Measurements from ENCODE around the gene THOP1.

Gene THOP1

DNA sequence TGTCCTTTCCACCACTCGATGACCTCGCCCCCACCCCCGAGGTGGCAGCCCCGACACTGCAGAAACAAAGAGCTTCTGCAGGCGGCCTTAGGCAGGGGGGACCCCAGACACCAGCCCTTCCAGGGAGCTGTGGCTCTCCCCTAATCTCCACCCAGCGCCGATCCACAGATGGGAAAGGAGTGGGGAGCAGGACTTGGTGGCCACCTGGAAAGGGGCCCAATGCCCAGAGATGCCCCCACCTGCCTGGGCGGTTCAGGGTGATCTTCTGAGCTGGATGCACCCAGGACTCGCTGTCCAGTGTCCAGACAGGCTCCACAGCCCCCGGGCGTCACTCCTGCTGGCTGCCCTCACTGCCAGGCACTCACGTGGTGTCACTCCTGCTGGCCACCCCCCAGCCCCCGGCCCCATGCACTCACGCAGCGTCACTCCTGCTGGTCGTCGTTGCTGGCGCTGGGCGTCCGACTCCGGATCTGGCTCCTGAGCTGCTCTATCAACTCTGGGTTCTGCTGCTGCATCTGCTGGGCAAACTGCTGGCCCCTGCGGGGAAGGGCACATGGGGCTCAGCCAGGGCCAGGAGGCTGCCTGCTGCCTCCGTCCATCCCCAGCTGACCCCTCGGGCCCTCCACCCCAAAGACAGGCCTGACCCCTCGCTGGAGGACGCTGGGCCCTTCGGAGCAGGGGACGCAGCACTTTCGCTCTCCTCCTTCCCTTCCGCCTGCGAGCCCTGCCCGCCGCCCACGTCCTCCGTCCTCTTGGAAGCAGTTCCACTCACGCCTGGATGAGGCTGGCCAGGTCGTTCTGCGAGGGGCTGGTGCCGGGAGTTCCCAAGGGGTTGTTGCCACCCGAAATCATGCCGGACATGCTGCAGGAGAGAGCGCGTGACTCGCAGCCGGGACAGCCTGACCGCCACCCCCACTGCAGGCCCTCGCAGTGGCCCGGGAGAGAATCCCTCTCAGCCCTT, 28.1 kb upstream of the THOP1 start:
- Mint-ChIP-seq H3K36me3 (ENCODE audit: insufficient read depth) (peaks cover 29% of the 10 kb centered on the region), H3K27ac (no peak overlapping the region), H3K9me3 (no peaks in the 10 kb centered on the region)

DNA sequence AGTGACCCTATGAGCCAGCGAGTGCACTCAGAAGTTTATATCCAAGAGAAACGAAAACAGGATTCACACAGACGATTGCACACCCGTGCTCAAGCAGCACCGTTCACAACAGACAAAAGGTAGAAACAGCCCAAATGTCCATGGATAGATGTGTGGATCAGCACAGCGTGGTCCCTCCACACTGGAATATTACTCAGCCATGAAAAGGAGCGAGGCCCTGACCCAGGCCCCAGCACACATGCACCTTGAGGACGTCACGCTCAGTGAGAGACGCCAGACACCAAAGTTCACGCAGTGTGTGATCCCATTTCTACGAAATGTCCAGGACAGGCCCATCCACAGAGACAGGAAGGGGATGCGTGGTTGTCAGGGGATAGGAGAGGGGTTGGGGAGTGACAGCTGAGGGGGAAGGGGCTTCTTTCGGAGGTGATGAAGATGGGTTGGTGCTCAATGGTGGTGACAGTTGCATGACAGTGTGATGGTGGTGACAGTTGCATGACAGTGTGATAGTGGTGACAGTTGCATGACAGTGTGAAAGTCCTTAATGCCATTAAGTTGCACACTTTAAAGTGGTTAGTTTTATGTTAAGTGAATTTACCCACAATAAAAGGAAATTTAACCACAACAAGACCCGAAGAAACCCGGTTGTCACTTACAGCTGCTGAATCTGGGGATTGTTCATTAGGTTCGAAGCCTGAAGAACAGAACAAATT, 26.5 kb upstream of the THOP1 start:
- H3K9me3 Mint-ChIP-seq, result no peaks in the 10 kb centered on the region
- peaks cover 43% of the 10 kb centered on the region for H3K36me3 Mint-ChIP-seq (ENCODE audit: insufficient read depth)
- H3K4me3 Mint-ChIP-seq, result no peak overlapping the region
- H3K4me1 Mint-ChIP-seq (ENCODE audit: low read depth in 2 of 2), result peaks cover 3 to 8% of the 10 kb centered on the region in 2 donors
- peak; percentile 63 for ATAC-seq (replicated peaks)
- no peaks in the 10 kb centered on the region for H3K27me3 Mint-ChIP-seq
- no peak for DNase-seq
- peak overlapping the region in 1 of 2 donors; percentile 49 for H3K27ac Mint-ChIP-seq

More for the DNA sequence above, 28.1 kb upstream of the THOP1 start:
- Mint-ChIP-seq H3K4me1 (ENCODE audit: low read depth in 2 of 2) (peaks cover 3 to 8% of the 10 kb centered on the region in 2 donors), H3K27me3 (no peaks in the 10 kb centered on the region), H3K4me3 (no peak overlapping the region)
- ATAC-seq (replicated peaks) (no peak), DNase-seq (no peak)

DNA sequence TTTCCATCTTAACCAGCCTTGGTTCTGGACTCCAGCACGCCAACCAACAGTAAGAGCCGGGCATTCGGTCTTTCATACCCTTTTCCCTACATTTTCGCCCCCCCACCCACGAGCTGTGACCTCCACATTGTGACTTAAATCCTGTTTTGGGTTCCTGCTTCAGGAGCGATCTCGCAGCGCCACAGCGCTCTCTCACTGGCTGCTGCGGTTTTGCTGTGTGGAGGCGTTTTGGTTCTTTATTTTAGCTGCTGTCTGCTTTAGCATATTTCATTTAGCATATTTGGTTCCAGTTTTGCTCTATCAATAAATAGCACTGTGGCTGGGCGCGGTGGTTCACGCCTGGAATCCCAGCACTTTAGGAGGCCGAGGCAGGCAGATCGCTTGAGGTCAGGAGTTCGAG, 25.9 kb upstream of the THOP1 start:
- Mint-ChIP-seq H3K4me3 (no peak overlapping the region), H3K27me3 (no peaks in the 10 kb centered on the region), H3K27ac (peak overlapping the region in 1 of 2 donors; percentile 49), H3K36me3 (ENCODE audit: insufficient read depth) (peaks cover 48% of the 10 kb centered on the region), H3K9me3 (no peaks in the 10 kb centered on the region), H3K4me1 (ENCODE audit: low read depth in 2 of 2) (peaks cover 3 to 8% of the 10 kb centered on the region in 2 donors)
- ATAC-seq (replicated peaks) (peak; percentile 29), DNase-seq (no peak)

DNA sequence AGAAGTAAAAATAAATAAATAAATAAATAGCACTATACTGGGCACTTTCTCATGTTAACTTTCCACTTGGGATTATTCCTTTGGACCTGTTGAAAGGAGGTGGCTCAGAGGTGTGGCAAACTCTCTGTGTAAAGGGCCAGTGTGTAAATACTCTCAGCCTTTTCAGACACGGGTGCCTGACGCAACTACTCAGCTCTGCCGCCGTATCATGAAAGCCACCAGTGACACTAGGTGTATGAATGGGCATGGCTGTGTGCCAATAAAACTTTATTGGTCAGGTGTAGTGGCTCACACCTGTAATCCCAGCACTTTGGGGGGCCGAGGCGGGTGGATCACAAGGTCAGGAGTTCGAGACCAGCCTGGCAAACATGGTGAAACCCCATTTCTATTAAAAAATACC, 25.3 kb upstream of the THOP1 start:
- H3K4me1 Mint-ChIP-seq (ENCODE audit: low read depth in 2 of 2), result peaks cover 3 to 8% of the 10 kb centered on the region in 2 donors
- no peak overlapping the region for H3K4me3 Mint-ChIP-seq
- H3K27me3 Mint-ChIP-seq, result no peaks in the 10 kb centered on the region
- no peak for ATAC-seq (replicated peaks)
- H3K27ac Mint-ChIP-seq, result no peak overlapping the region
- H3K36me3 Mint-ChIP-seq (ENCODE audit: insufficient read depth), result peaks cover 51% of the 10 kb centered on the region
- no peaks in the 10 kb centered on the region for H3K9me3 Mint-ChIP-seq
- DNase-seq, result no peak

DNA sequence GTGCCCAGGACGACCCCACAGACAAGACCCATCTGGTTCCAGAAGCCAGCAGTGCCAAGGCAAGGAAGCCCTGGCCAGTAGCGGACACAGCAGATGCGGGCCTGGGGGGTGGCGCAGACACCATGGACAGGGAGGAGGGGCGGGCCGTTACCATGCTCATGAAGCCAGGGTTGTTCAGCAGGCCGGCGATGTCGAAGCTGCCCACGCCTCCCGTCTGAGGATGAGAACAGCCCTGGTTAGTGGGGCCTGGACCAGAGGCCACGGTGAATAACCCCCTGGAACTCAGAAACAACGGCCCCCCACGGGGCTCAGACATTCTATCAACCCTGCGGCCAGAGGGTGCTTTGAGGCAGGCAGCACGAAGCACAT, 24.0 kb upstream of the THOP1 start:
- Mint-ChIP-seq H3K4me3 (no peak overlapping the region), H3K36me3 (ENCODE audit: insufficient read depth) (peaks cover 58% of the 10 kb centered on the region), H3K27me3 (no peaks in the 10 kb centered on the region), H3K27ac (no peak overlapping the region), H3K9me3 (no peaks in the 10 kb centered on the region), H3K4me1 (ENCODE audit: low read depth in 2 of 2) (peaks cover 3 to 8% of the 10 kb centered on the region in 2 donors)
- DNase-seq, result no peak
- ATAC-seq (replicated peaks), result no peak

DNA sequence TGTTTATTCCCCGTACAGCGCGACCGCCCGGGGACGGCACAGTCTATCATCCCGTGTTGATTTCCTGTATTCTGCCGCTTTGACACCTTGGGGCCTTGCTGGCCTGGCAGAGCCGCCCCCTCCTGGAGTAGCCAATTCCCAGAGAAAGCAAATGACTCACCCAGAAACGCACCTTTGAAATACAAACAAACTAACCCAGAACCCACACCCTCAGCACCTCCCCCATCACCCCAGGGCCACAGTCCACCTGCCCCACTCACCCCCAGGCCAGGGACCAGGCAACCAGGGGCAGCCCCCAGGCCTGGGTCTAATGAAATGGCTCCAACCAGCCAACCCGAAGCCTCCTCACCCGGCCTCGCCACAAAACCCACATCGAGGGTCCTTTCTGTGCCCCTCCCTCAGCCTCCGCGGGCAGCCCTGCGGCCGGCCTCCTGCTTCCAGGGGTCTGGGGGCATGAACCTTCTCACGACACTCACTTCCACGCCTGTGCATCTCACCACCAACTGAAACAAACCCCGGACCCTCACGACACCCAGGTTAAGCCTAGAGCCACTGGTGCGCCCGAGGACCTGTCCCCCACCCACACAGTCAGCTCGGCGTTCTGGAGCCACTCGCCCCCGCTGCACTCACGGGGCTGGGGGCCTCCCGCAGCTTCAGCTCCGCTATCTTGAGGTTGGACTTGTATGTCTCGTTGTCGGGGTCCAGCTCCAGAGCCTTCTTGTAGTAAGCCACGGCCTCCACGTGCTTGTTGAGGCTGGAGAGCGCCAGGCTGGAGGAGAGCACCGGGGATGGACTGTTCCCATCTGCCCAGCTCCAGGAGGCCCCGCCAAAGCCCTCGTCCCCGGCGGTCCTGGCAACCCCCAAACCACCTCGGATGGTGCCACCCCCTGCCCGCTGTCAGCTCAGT, 23.2 kb upstream of the THOP1 start:
- no peak for DNase-seq
- H3K9me3 Mint-ChIP-seq, result no peaks in the 10 kb centered on the region
- H3K4me3 Mint-ChIP-seq, result no peak overlapping the region
- no peak overlapping the region for H3K27ac Mint-ChIP-seq
- no peaks in the 10 kb centered on the region for H3K27me3 Mint-ChIP-seq
- peaks cover 60% of the 10 kb centered on the region for H3K36me3 Mint-ChIP-seq (ENCODE audit: insufficient read depth)
- H3K4me1 Mint-ChIP-seq (ENCODE audit: low read depth in 2 of 2), result peaks cover 3 to 8% of the 10 kb centered on the region in 2 donors
- no peak for ATAC-seq (replicated peaks)

DNA sequence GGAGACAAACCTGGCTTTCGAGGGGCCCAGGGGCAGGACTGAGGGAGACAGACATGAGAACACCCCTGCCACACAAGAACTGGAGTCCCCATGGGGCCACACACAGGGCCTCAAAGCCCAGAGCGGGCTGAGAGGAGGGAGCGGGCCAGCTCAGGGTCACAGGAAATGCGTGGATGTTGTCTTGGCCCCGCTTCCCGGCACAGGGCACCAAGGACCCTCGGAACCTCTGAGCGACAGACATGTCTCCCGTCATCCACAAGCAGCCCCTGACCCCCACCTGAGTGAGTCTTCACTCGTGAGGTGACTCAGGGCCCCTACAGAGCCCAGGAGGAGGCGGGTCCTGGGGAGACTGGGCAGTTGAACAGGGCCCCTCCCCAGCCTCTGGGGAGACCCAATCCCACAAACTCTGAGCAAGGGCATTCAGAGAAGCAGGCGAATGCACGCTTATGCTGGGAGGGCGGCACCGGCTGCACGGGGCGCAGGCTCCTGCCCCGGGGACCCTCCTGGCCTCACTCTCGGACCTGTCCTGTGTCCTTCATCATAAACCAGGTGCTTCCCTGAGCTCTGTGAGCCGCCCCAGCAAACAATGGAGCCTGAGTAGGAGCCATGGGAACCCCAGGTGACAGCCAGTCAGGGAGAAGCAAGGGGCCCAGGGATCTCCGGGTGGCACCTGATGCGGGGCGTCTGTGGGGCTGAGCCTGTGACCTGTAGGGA, 22.4 kb upstream of the THOP1 start:
- no peaks in the 10 kb centered on the region for H3K9me3 Mint-ChIP-seq
- no peak overlapping the region for H3K27ac Mint-ChIP-seq
- no peak for ATAC-seq (replicated peaks)
- H3K4me3 Mint-ChIP-seq, result no peak overlapping the region
- no peaks in the 10 kb centered on the region for H3K27me3 Mint-ChIP-seq
- peaks cover 3 to 6% of the 10 kb centered on the region in 2 donors for H3K4me1 Mint-ChIP-seq (ENCODE audit: low read depth in 2 of 2)
- DNase-seq, result no peak
- peaks cover 60% of the 10 kb centered on the region for H3K36me3 Mint-ChIP-seq (ENCODE audit: insufficient read depth)

DNA sequence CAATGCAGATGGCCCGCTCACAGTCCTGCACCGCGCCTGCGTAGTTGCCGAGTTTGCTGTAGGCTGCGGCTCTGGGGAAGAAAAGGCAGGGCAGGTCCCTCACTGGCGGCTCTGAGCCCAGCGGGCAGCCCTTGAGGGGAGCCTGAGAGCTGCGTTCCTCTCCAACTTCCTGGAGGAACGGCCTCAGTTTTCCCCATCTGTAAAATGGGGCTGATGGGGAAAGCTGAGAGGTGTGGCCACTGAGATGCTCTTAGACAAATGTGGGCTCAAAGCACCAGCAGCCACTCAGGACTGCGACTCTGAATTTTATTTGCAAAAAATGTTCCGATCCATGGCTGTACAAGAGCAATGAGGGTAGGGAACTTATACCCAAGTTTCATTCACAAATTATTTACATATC, 21.6 kb upstream of the THOP1 start:
- H3K27ac Mint-ChIP-seq, result no peak overlapping the region
- H3K4me3 Mint-ChIP-seq, result no peak overlapping the region

DNA sequence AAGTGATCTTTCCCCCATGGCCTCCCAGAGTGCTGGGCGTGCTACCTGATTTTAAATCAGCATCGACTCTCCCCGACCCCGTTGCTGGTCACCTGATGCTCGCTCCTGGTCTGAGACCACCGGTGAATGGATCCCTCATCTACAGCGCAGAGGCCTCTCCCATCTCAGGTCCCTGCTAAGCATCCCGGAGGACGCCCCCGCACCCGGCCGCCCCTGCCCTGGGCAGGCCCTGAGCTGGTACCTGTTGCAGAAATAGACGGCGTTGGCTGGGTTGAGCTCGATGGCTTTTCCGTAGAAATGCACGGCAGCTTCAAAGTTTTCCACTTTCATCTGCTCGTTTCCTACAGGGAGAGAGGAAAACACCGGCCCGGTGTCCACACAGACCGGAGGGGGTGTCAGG, 20.4 kb upstream of the THOP1 start:
- Mint-ChIP-seq H3K9me3 (no peaks in the 10 kb centered on the region), H3K36me3 (ENCODE audit: insufficient read depth) (peaks cover 59% of the 10 kb centered on the region), H3K4me3 (no peak overlapping the region), H3K4me1 (ENCODE audit: low read depth in 2 of 2) (no peaks in the 10 kb centered on the region), H3K27me3 (no peaks in the 10 kb centered on the region), H3K27ac (no peak overlapping the region)
- ATAC-seq (replicated peaks), result no peak
- DNase-seq, result no peak

More for the DNA sequence above, 21.6 kb upstream of the THOP1 start:
- no peaks in the 10 kb centered on the region for H3K27me3 Mint-ChIP-seq
- H3K36me3 Mint-ChIP-seq (ENCODE audit: insufficient read depth), result peaks cover 64% of the 10 kb centered on the region
- no peaks in the 10 kb centered on the region for H3K9me3 Mint-ChIP-seq
- ATAC-seq (replicated peaks) (no peak), DNase-seq (no peak)
- peaks cover 3 to 6% of the 10 kb centered on the region in 2 donors for H3K4me1 Mint-ChIP-seq (ENCODE audit: low read depth in 2 of 2)

DNA sequence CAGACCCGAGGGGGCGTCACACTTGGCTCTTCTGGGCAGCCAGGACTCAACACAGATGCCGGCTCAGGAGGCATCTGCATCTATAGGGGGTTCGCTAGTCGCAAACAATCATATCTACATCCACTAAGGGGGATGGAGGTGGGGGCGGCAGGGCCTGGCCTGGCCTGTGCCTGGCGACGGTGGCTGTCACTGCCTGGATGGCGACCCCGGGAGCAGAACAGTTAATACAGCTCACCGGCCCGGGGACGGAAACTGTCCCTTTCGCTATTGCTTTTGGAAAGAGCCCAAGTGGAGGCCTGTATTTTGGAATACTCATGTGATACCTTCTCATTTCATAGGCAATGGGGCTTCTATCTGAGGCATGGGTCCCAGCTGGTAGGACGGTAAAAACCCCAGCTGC, 19.9 kb upstream of the THOP1 start:
- no peaks in the 10 kb centered on the region for H3K4me1 Mint-ChIP-seq (ENCODE audit: low read depth in 2 of 2)
- DNase-seq (no peak), ATAC-seq (replicated peaks) (no peak)
- no peaks in the 10 kb centered on the region for H3K27me3 Mint-ChIP-seq
- peak overlapping the region in 1 of 2 donors; percentile 29 for H3K27ac Mint-ChIP-seq
- peaks cover 54% of the 10 kb centered on the region for H3K36me3 Mint-ChIP-seq (ENCODE audit: insufficient read depth)
- H3K9me3 Mint-ChIP-seq, result no peaks in the 10 kb centered on the region
- no peak overlapping the region for H3K4me3 Mint-ChIP-seq

DNA sequence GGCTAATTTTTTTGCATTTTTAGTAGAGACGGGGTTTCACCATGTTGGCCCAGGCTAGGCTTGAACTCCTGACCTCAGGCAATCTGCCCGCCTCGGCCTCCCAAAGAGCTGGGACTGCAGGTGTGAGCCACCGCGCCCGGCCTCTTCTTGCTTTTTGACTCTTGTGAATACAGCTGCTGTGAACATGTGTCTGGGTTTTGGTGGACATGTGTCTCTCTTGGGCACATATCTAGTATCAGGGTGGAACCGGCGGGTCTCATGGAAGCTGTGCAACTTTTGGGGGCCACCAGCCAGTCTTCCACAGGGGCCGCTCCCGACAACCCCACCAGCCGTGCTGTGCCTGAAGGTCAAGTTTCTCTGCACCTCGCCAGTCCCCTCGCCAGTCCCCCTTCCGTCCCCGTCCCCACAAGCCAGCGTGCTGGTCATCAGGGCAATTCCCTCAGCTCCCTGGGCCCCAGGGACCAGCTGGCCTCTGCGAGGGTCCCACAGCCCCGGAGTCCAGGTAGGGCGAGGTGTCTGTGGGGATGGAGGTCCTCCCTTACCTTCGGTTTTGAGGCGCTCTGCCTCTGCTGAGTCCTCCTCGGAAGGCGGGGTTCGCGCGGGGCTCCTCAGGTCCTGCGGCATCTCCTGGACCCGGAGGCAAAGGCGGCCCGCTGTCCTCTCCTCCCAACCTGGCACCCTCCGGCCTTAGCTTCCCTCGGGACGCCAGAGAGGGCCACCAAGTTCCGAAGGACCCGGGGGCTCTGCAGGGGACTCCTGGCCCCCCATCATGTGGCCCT, 18.5 kb upstream of the THOP1 start:
- DNase-seq, result no peak
- H3K4me3 Mint-ChIP-seq, result no peak overlapping the region
- no peak for ATAC-seq (replicated peaks)
- no peak overlapping the region for H3K27ac Mint-ChIP-seq
- peaks cover 46% of the 10 kb centered on the region for H3K36me3 Mint-ChIP-seq (ENCODE audit: insufficient read depth)
- no peaks in the 10 kb centered on the region for H3K9me3 Mint-ChIP-seq
- no peaks in the 10 kb centered on the region for H3K4me1 Mint-ChIP-seq (ENCODE audit: low read depth in 2 of 2)
- H3K27me3 Mint-ChIP-seq, result no peaks in the 10 kb centered on the region

DNA sequence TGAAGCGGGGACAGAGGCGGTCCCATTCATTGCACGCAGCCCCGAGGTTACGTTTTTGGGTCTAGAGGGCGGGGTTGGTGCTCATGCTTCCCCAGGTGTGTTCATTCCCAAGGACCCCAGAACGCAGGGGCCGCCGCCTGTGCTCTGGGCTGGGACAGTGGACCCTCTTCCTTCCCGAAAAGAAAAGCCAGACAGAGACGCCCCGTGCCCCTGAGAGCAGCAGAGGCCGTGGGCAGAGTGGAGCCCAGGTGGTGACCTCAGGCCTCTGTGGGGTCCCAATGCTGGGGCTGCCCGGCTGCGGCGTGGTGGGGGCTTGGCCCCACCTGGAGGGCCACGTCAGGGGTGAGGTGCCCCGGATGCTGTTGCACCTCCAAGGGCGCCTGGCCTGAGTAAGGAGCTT, 17.6 kb upstream of the THOP1 start:
- H3K27ac Mint-ChIP-seq, result peak overlapping the region in 1 of 2 donors; percentile 63
- no peak for DNase-seq
- H3K9me3 Mint-ChIP-seq, result no peaks in the 10 kb centered on the region
- no peak overlapping the region for H3K4me3 Mint-ChIP-seq
- H3K27me3 Mint-ChIP-seq, result no peaks in the 10 kb centered on the region
- H3K4me1 Mint-ChIP-seq (ENCODE audit: low read depth in 2 of 2), result peaks cover 3 to 7% of the 10 kb centered on the region in 2 donors
- H3K36me3 Mint-ChIP-seq (ENCODE audit: insufficient read depth), result peaks cover 38% of the 10 kb centered on the region
- ATAC-seq (replicated peaks), result no peak

All from effector memory CD8-positive, alpha-beta T cell (primary cell).